GM10266 (cell line): ENCODE measurements around the gene C10orf67.

ENCODE experiments used
- DNase-seq: peaks from one replicate; pipeline ENCODE4 v3.0.0; 2012; ENCODE audit errors: extremely low spot score
- CTCF ChIP-seq: IDR thresholded peaks from 2 replicates; pipeline ENCODE4 v1.5.1; 2012; ENCODE audit warnings: mild to moderate bottlenecking, low read depth; ENCODE audit not compliant: control insufficient read depth, insufficient read depth; ENCODE audit errors: missing control alignments

C10orf67 gene

GRCh38 chr10:23195846-23196600 lies 148.6 kb downstream of the C10orf67 start:
- no peak for TF ChIP-seq CTCF
- no peak for DNase-seq

GRCh38 chr10:23194966-23195845 lies 149.4 kb downstream of the C10orf67 start:
- no peak for TF ChIP-seq CTCF
- no peak for DNase-seq

DNA sequence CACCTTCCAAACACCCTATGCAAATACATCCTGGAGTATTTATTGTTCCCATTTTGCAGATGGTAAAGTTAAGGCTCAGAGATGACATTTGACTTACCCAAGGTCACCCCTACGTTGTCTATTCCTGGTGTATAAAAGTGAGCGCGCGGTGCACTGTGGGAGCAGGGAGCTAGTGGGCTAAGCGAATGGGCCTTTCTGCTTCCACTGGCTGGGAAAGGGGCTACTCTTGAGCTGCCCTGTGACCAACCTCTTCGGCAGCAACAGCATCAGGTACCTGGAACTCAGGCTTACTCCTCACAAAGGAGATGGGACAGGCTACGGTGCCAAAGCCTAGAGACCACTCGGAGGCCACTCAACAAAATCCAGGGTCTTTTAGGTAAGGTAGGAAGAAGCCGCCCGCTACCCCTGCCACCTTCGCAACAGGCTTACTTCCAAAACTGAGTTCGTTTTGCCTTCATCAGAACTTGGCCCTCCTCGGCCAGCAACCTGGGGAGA lies 150.1 kb downstream of the C10orf67 start:
- TF ChIP-seq CTCF = no peak
- no peak for DNase-seq

DNA sequence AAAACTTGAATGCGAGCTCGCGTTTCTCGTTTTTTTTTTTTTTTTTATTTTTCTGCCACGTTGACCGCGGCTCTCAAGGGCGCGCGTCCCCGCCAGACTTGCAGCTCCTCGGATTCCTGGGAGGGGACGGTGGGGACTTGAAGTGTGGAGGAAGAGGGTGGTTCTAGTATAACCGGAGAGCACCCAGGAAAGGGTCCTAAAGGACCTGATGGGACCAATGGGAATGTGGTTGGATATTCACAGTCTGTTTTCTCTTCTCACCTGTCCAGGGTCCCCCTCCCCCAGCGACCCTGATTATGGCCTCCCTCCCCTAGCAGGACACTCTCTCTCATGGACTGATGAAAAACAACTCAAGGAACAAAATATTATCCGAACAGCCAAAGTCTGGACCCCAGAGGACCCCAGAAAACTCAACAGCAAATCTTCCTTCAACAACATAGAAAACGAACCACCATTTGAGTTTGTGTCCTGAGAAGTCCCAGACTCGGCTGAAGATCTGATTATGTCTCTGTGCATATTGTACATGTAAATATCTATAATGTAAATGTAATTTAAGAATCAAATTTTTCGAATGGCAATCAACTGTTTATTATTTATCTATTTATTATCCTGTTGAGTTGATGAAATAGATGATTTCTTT lies 151.0 kb downstream of the C10orf67 start:
- no peak for DNase-seq
- TF ChIP-seq CTCF = no peak

GRCh38 chr10:23192712-23193434 lies 151.7 kb downstream of the C10orf67 start:
- TF ChIP-seq CTCF = no peak
- DNase-seq = no peak

GRCh38 chr10:23191764-23192711 lies 152.6 kb downstream of the C10orf67 start, which contains the start of gene PTF1A:
Gene PTF1A (plus strand): TSS chr10:23192312. CDS start chr10:23192531, 219 bp downstream.
- TF ChIP-seq CTCF = no peak
- DNase-seq = no peak
